Measurements from ENCODE around the gene TRAPPC2. TPM values are rescaled to one million over a fixed set of nuclear protein-coding genes. Genes with fewer than 3 reads are reported as not detected.
A peak's percentile ranks its signal among the peaks of the same experiment; 100 is the strongest.

Gene TRAPPC2
- polyA plus RNA-seq (2013, experiment 1 of 2; ENCODE audit: insufficient read length), result 9.4 TPM
- polyA plus RNA-seq (2013, experiment 2 of 2; ENCODE audit: insufficient read length), result 8.0 TPM

GRCh38 chrX:13734278-13735172 lies at the start of gene TRAPPC2, which contains the start of gene OFD1:
Gene TRAPPC2 (minus strand): TSS chrX:13734620. CDS start chrX:13719963, 14,657 bp downstream.
Gene OFD1 (plus strand): TSS chrX:13734748. CDS start chrX:13735072, 324 bp downstream.
- DNase-seq, result peak; percentile 94

- DNase-seq, result no peak
Observed at GRCh38 chrX:13780868-13781427, 46.5 kb upstream of the TRAPPC2 start.

- DNase-seq, result peak; percentile 20
Observed at GRCh38 chrX:13778916-13779315, 44.5 kb upstream of the TRAPPC2 start.

DNA sequence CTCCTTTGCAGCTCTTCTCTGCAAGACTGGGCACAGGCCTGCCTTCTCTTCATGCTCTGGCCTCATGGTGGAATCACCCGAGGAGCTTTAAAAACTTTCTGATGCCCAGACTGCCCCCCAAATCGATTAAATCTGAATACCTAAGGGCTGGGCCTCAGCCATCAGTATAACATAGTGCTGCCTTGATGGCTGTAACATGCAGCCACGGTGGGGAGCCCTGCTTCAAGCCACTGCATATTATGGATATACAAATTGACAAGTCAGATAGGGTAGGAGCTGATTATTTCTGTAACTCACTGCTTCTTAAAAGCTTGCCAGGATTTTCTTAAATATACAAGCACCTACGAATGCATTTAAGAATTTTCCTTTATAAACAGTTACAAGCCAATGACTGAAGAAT lies 42.0 kb upstream of the TRAPPC2 start:
- DNase-seq, result no peak

- no peak for DNase-seq
Observed at GRCh38 chrX:13775837-13776236, 41.4 kb upstream of the TRAPPC2 start.

- no peak for DNase-seq
Observed at GRCh38 chrX:13774696-13775095, 40.3 kb upstream of the TRAPPC2 start.

GRCh38 chrX:13770013-13770535 lies 35.7 kb upstream of the TRAPPC2 start:
- no peak for DNase-seq

DNA sequence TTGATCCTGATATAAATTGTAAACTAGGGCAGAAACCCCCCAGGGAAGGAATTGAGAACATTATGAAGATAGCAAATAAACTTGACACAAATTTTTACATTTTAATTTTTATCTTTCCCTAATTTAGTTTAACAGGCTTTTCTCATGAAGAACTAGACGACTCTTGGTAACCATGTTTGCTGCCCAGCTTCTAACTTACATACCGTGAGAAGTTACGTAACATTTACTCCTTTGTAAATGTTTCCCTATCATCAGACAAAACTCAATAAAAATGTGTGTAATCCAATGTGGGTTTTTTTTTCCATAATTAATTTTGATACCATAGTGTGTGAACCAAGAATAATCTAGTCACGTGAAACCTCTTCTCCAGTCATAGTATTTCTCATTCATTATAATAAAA lies 34.5 kb upstream of the TRAPPC2 start:
- DNase-seq, result no peak

DNA sequence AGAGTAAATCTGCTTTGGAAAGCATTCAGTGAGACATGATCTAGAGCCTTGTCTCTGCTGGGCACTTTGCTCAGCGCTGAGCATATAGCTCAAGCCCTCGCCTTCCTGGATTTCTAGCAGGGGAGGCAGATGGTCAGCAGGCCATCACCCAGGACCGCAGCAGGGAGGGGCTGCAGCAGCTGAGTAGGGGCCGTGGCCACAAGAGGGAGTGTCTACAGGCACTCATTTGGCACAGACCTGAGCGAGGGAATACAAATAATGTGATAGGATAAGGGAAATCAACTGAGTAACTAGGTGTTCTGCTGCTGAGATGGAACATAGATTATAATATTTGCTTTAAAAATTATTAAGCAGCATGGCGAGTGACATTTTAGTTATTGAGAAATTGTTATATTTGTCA lies 30.3 kb upstream of the TRAPPC2 start:
- DNase-seq, result no peak

GRCh38 chrX:13764281-13764680 lies 29.9 kb upstream of the TRAPPC2 start:
- no peak for DNase-seq

- DNase-seq, result no peak
Observed at GRCh38 chrX:13763489-13763888, 29.1 kb upstream of the TRAPPC2 start.

DNA sequence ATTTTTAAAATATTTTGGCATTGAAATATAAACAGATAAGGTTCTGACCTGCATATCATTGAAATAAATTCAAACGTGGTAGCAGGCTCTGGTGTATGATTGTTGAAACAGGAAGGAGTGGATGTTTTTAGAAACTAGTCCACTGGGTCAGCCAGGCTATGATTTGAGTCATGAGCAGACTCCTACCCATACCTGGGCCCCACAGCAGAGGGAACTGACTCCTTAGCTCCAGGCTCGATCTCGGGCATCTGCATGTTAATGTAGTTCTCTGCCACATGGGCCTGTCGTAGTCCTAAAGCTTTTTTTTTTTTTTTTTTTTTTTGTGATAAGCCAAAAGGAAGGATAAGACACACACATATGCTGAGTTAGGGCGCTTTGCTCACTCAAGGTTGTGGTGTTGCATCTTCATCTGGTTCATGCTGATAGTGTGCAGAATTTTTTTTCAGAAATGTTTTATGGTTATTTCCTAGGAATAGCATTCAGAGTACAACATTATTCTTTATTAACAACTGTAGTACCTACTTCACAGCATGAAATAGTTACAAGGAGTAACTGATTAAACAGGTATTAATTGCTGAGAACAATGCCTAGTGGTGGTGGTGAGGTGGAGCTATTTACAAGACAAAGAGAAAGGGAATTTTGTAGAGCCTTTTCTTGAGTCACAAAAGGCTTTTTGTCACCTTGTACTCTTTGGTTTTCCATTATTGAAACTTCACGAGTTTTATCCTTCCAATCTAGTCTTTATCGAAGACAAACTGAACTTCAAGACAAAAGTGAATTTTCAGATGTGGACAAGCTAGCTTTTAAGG lies 27.4 kb upstream of the TRAPPC2 start:
- no peak for DNase-seq

GRCh38 chrX:13760426-13760825 lies 26.0 kb upstream of the TRAPPC2 start:
- DNase-seq, result no peak

GRCh38 chrX:13759152-13759718 lies 24.8 kb upstream of the TRAPPC2 start:
- no peak for DNase-seq

DNA sequence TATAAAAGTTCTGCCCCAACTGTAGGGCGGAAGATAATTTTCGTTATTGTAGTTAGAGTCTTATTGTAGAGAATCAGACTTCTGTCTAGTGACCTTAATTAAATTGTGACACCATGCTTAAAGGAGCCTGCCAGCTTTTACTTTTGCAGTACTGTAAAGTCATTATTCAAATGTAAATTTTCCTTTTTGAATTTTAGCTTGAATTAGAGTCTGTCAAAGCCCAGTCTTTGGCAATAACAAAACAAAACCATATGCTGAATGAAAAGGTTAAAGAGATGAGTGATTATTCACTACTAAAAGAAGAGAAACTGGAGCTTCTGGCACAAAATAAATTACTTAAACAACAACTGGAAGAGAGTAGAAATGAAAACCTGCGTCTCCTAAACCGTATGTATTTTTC lies 22.0 kb upstream of the TRAPPC2 start:
- no peak for DNase-seq

DNA sequence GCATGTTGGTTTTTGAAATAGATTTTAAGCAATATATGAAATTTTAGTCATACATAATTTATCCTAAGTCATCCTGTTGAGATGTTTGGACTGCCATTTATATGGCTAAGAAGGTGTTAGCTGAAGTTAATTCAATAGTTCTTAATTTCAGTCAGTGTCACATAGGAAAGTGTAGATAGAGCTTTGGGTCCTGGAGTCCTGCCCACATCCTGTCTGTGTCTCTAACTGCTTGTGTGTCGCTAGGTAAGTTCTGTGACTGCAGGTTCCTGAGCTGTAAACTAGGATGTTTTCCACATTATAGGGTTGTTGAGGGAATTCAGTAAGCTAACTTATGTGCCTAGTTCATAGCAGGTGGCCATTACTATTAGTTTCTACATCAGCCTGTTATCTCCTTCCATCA lies 20.8 kb upstream of the TRAPPC2 start:
- DNase-seq, result no peak

- DNase-seq, result no peak
Observed at GRCh38 chrX:13754765-13755164, 20.3 kb upstream of the TRAPPC2 start.

GRCh38 chrX:13752646-13753045 lies 18.2 kb upstream of the TRAPPC2 start:
- no peak for DNase-seq

DNA sequence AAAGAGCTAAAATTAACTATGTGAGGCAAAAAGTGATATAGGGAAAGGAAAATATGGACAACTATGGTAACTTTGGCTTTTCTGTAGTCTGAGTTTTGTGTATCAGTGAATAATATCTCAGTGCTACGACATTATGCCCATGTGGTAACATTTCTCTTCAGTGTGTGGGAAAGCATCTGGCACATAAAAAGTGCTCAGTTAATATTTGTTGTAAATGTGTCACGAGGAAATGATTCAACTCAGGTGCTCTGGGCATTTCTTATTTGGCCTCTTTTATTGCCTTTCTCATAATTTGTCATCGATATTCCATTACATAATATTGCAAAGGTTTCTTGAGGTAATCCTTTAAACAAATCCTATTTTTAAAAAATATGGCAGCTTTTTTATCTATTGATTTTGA lies 17.7 kb upstream of the TRAPPC2 start:
- DNase-seq, result no peak

- no peak for DNase-seq
Observed at GRCh38 chrX:13750812-13751211, 16.4 kb upstream of the TRAPPC2 start.

GRCh38 chrX:13750204-13750603 lies 15.8 kb upstream of the TRAPPC2 start:
- peak; percentile 26 for DNase-seq

DNA sequence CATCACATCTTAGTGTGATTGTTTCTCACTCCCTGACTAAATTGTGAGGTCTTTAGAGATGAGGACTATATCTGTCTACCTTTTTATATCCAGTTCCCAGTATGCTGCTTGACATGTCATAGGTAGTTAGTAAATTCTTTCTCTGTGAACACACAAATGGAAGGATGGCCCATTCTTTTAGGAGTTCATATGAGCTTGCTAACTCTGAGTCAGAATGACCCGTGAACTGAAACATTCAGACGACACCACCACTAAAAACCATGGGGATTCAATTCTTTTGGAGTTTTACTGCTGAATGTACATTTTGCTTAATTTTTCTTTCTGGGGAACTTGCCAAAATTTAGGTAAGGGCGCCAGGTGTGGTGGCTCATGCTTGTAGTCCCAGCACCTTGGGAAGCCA lies 14.1 kb upstream of the TRAPPC2 start:
- DNase-seq, result peak; percentile 17

Measured in fibroblast of skin of abdomen (primary cell).